Measurements from ENCODE around the gene WNT8B. TPM values are rescaled to one million over a fixed set of nuclear protein-coding genes. Genes with fewer than 3 reads are reported as not detected.

WNT8B gene
- total and polyA plus RNA-seq, 2 of the 13 experiments (the other 11 are each of a cell fraction or from before 2014, with no cell fraction given): 0.07 to 0.20 TPM

DNA sequence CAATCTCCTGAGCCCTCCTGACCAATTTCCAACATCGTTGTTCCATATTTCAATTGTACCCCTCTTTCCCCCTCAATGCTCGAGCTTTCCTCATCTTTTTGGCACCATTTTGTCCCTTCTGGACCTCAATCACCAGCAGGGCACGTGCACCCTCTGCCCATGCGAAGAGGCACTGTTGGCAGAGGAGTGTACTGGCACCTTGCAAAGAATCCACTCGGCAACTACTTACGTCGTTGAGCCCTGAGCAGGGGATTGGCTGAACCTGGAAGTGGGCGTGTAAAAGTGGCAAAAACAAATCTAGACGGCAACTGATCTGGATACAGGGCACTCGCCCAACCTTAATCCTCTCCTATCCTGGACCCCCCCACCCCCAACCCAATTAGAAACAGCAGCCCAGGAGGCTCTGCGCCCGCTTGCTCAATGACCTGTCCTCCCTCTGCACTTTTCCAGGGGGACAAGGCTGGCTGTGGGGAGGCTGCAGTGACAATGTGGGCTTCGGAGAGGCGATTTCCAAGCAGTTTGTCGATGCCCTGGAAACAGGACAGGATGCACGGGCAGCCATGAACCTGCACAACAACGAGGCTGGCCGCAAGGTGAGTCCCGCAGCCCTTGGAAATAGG lies 18.8 kb downstream of the WNT8B start (continued):
- TF ChIP-seq, protein P1, sequence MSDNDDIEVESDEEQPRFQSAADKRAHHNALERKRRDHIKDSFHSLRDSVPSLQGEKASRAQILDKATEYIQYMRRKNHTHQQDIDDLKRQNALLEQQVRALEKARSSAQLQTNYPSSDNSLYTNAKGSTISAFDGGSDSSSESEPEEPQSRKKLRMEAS (IDR thresholded peaks at IDR 0.05): peak; percentile 63
- TF ChIP-seq RAD51 (IDR thresholded peaks at IDR 0.05; ENCODE audit: borderline replicate concordance): no peak
- no peak for TF ChIP-seq SP5 (CRISPR knock-in tag; IDR thresholded peaks at IDR 0.05; ENCODE audit: borderline replicate concordance, low read depth)
- no peak for TF ChIP-seq MAF1 (CRISPR knock-in tag; IDR thresholded peaks at IDR 0.05; ENCODE audit: borderline replicate concordance)
- TF ChIP-seq, protein P2, sequence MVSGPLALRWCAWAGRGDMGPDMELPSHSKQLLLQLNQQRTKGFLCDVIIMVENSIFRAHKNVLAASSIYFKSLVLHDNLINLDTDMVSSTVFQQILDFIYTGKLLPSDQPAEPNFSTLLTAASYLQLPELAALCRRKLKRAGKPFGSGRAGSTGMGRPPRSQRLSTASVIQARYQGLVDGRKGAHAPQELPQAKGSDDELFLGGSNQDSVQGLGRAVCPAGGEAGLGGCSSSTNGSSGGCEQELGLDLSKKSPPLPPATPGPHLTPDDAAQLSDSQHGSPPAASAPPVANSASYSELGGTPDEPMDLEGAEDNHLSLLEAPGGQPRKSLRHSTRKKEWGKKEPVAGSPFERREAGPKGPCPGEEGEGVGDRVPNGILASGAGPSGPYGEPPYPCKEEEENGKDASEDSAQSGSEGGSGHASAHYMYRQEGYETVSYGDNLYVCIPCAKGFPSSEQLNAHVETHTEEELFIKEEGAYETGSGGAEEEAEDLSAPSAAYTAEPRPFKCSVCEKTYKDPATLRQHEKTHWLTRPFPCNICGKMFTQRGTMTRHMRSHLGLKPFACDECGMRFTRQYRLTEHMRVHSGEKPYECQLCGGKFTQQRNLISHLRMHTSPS (CRISPR knock-in tag; IDR thresholded peaks at IDR 0.05; ENCODE audit: low read depth): peak; percentile 50; the same call in 1 of the 2 replicates
- no peak for TF ChIP-seq KDM4B (CRISPR knock-in tag; IDR thresholded peaks at IDR 0.05)
- no peak for TF ChIP-seq MATR3 (CRISPR knock-in tag; IDR thresholded peaks at IDR 0.05)
- no peak for TF ChIP-seq ZNF350 (CRISPR knock-in tag; IDR thresholded peaks at IDR 0.05; ENCODE audit: borderline replicate concordance, low read depth)
- TF ChIP-seq, protein P3, sequence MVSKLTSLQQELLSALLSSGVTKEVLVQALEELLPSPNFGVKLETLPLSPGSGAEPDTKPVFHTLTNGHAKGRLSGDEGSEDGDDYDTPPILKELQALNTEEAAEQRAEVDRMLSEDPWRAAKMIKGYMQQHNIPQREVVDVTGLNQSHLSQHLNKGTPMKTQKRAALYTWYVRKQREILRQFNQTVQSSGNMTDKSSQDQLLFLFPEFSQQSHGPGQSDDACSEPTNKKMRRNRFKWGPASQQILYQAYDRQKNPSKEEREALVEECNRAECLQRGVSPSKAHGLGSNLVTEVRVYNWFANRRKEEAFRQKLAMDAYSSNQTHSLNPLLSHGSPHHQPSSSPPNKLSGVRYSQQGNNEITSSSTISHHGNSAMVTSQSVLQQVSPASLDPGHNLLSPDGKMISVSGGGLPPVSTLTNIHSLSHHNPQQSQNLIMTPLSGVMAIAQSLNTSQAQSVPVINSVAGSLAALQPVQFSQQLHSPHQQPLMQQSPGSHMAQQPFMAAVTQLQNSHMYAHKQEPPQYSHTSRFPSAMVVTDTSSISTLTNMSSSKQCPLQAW (CRISPR knock-in tag; IDR thresholded peaks at IDR 0.05): 0 out of 2 replicates have a peak, but pooled peaks have one; percentile 47

Data from HepG2 (cell line).